ENCODE data around the gene ATG16L2. TPM values are rescaled to one million over a fixed set of nuclear protein-coding genes. Genes with fewer than 3 reads are reported as not detected.
A peak's percentile ranks its signal among the peaks of the same experiment; 100 is the strongest.

The ATG16L2 gene
- total RNA-seq, 1 donor from 2014 or later: 44.0 TPM

GRCh38 chr11:72833083-72833733 lies 19.0 kb downstream of the ATG16L2 start:
- DNase-seq (ENCODE audit: low spot score in 2 of 2, unreplicated experiment in 2 of 2): peak in 1 of 2 experiments; percentile 16
- no peak for TF ChIP-seq CTCF (IDR thresholded peaks at IDR 0.05; ENCODE audit: unreplicated experiment)
- H3K4me1 Mint-ChIP-seq: peaks cover 17% of the 10 kb centered on the region
- no peak overlapping the region for H3K4me3 Mint-ChIP-seq
- no peaks in the 10 kb centered on the region for H3K36me3 Mint-ChIP-seq
- no peaks in the 10 kb centered on the region for H3K27me3 Mint-ChIP-seq (ENCODE audit: low read depth)
- no peaks in the 10 kb centered on the region for H3K9me3 Mint-ChIP-seq
- H3K27ac Mint-ChIP-seq: no peak overlapping the region

- H3K27me3 Mint-ChIP-seq (ENCODE audit: low read depth): no peaks in the 10 kb centered on the region
- no peak for TF ChIP-seq CTCF (IDR thresholded peaks at IDR 0.05; ENCODE audit: unreplicated experiment)
- no peak overlapping the region for H3K27ac Mint-ChIP-seq
- peaks cover 2% of the 10 kb centered on the region for H3K36me3 Mint-ChIP-seq
- H3K4me1 Mint-ChIP-seq: peaks cover 17% of the 10 kb centered on the region
- DNase-seq (ENCODE audit: low spot score in 2 of 2, unreplicated experiment in 2 of 2): no peak
- no peak overlapping the region for H3K4me3 Mint-ChIP-seq
- no peaks in the 10 kb centered on the region for H3K9me3 Mint-ChIP-seq
Observed at GRCh38 chr11:72833811-72834493, 19.7 kb downstream of the ATG16L2 start.

- no peaks in the 10 kb centered on the region for H3K27me3 Mint-ChIP-seq (ENCODE audit: low read depth)
- no peak overlapping the region for H3K27ac Mint-ChIP-seq
Observed at GRCh38 chr11:72834905-72835304, 20.7 kb downstream of the ATG16L2 start.

GRCh38 chr11:72836111-72836510 lies 21.9 kb downstream of the ATG16L2 start:
- Mint-ChIP-seq H3K27me3 (ENCODE audit: low read depth) (no peaks in the 10 kb centered on the region), H3K9me3 (no peaks in the 10 kb centered on the region), H3K36me3 (peaks cover 18% of the 10 kb centered on the region), H3K4me1 (peaks cover 17% of the 10 kb centered on the region), H3K4me3 (no peak overlapping the region), H3K27ac (peak overlapping the region; percentile 71)
- no peak for DNase-seq (ENCODE audit: low spot score in 2 of 2, unreplicated experiment in 2 of 2)
- TF ChIP-seq CTCF (IDR thresholded peaks at IDR 0.05; ENCODE audit: unreplicated experiment): no peak

More at GRCh38 chr11:72834905-72835304, 20.7 kb downstream of the ATG16L2 start:
- no peak for DNase-seq (ENCODE audit: low spot score in 2 of 2, unreplicated experiment in 2 of 2)
- peaks cover 17% of the 10 kb centered on the region for H3K4me1 Mint-ChIP-seq
- TF ChIP-seq CTCF (IDR thresholded peaks at IDR 0.05; ENCODE audit: unreplicated experiment): no peak
- no peak overlapping the region for H3K4me3 Mint-ChIP-seq
- peaks cover 10% of the 10 kb centered on the region for H3K36me3 Mint-ChIP-seq
- H3K9me3 Mint-ChIP-seq: no peaks in the 10 kb centered on the region

GRCh38 chr11:72838691-72839305 lies 24.6 kb downstream of the ATG16L2 start:
- peaks cover 6% of the 10 kb centered on the region for H3K4me1 Mint-ChIP-seq
- DNase-seq (ENCODE audit: low spot score in 2 of 2, unreplicated experiment in 2 of 2): no peak
- TF ChIP-seq CTCF (IDR thresholded peaks at IDR 0.05; ENCODE audit: unreplicated experiment): no peak
- no peak overlapping the region for H3K4me3 Mint-ChIP-seq
- H3K9me3 Mint-ChIP-seq: no peaks in the 10 kb centered on the region
- no peak overlapping the region for H3K27ac Mint-ChIP-seq
- H3K27me3 Mint-ChIP-seq (ENCODE audit: low read depth): no peaks in the 10 kb centered on the region
- H3K36me3 Mint-ChIP-seq: peaks cover 29% of the 10 kb centered on the region
